Astrocyte (in vitro differentiated cells and primary cell): Measurements from ENCODE around the gene PHLDA1.

ENCODE experiments used
- CTCF ChIP-seq: IDR thresholded peaks from 2 replicates; pipeline ENCODE4 v1.5.1; 2011; ENCODE audit warnings: low read depth, mild to moderate bottlenecking, inconsistent platforms, low read length, moderate library complexity; ENCODE audit not compliant: insufficient read depth
- EZH2 ChIP-seq: IDR thresholded peaks from 2 replicates; pipeline ENCODE4 v1.6.1; 2012; ENCODE audit warnings: mild to moderate bottlenecking, low read length, inconsistent platforms; ENCODE audit not compliant: insufficient read depth

DNA sequence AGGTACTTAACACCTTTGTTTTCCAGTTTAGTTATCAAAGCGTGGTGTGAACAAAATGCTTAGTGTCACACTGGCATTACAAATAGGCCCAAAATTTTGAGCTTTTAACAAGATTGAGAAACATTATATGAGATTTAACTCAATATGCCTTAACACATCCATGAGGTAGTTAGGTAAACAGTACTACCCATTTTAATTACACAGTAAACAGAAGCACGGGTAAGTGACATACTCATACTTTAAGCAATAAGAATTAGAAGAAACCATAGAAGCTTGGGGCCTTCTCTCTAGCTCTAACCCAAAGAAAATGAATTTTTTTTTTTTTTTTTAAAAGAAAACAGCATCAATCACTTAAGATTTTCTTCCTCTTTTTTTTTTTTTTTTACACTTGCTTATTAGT is 15.5 kb upstream of the PHLDA1 start:
- TF ChIP-seq CTCF (no peak), EZH2 (no peak)
